ENCODE measurements around the gene C10orf88. TPM values are rescaled to one million over a fixed set of nuclear protein-coding genes. Genes with fewer than 3 reads are reported as not detected.

The C10orf88 gene
- total and polyA plus RNA-seq, 2 of the 13 experiments (the other 11 are each of a cell fraction or from before 2014, with no cell fraction given), result 4.6 to 11.8 TPM

DNA sequence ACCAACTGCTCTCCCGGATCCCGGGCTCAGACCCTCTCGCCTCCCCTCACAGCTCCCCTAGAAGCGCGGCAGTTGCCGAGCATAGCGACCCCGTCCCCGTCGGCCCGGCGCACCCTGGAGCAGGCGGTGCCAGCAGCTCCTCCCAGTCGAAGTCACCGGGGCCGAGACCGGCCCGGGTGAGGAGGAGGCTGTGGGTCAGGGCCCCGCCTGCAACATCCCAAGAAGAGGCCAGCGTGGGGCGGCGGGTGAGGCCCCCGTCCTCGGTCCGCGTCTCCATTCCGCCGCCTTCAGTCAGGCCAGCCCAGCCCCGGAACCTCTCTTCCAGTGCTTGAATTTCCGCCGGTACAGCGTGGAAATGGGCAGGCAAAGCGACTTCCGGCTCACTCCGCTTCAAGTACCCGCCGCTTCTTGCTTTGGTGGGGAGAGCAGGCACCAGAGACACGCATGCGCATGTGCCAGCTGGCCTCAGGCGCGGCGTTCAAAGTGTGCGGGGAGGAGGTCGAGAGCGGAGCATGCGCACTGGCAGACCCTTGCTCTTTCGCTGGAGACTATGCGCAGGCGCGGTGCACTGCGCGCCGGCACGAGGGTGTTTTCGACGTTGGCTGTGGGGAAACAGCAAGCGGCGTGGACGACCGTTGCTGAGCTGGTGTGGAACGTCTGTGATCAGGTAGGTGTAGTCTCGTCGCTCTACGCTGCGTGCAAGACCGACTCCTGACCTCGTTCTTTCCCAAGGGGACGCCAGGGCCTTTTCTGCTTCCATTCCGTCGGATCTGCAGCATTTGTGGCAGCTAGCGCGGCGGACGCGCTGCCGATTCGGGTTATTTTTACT lies at the start of gene C10orf88 (continued):
- TF ChIP-seq, protein P1, sequence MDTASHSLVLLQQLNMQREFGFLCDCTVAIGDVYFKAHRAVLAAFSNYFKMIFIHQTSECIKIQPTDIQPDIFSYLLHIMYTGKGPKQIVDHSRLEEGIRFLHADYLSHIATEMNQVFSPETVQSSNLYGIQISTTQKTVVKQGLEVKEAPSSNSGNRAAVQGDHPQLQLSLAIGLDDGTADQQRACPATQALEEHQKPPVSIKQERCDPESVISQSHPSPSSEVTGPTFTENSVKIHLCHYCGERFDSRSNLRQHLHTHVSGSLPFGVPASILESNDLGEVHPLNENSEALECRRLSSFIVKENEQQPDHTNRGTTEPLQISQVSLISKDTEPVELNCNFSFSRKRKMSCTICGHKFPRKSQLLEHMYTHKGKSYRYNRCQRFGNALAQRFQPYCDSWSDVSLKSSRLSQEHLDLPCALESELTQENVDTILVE (CRISPR knock-in tag; IDR thresholded peaks at IDR 0.05), result peak; percentile 74; the same call in 1 of the 2 replicates
- TF ChIP-seq SOX6 (IDR thresholded peaks at IDR 0.05), result no peak
- peak; percentile 78 for TF ChIP-seq SOX6 (CRISPR knock-in tag; IDR thresholded peaks at IDR 0.05)
- TF ChIP-seq, protein P2, sequence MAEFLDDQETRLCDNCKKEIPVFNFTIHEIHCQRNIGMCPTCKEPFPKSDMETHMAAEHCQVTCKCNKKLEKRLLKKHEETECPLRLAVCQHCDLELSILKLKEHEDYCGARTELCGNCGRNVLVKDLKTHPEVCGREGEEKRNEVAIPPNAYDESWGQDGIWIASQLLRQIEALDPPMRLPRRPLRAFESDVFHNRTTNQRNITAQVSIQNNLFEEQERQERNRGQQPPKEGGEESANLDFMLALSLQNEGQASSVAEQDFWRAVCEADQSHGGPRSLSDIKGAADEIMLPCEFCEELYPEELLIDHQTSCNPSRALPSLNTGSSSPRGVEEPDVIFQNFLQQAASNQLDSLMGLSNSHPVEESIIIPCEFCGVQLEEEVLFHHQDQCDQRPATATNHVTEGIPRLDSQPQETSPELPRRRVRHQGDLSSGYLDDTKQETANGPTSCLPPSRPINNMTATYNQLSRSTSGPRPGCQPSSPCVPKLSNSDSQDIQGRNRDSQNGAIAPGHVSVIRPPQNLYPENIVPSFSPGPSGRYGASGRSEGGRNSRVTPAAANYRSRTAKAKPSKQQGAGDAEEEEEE (CRISPR knock-in tag; IDR thresholded peaks at IDR 0.05; ENCODE audit: borderline replicate concordance), result no peak
- peak; percentile 97 for TF ChIP-seq GABPA (IDR thresholded peaks at IDR 0.05; ENCODE audit: low read depth, low read length)
- TF ChIP-seq GABPA (CRISPR knock-in tag; IDR thresholded peaks at IDR 0.05; ENCODE audit: low read depth), result peak; percentile 99
- TF ChIP-seq, protein P3, sequence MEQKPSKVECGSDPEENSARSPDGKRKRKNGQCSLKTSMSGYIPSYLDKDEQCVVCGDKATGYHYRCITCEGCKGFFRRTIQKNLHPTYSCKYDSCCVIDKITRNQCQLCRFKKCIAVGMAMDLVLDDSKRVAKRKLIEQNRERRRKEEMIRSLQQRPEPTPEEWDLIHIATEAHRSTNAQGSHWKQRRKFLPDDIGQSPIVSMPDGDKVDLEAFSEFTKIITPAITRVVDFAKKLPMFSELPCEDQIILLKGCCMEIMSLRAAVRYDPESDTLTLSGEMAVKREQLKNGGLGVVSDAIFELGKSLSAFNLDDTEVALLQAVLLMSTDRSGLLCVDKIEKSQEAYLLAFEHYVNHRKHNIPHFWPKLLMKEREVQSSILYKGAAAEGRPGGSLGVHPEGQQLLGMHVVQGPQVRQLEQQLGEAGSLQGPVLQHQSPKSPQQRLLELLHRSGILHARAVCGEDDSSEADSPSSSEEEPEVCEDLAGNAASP (CRISPR knock-in tag; IDR thresholded peaks at IDR 0.05; ENCODE audit: borderline replicate concordance), result peak; percentile 80
- TF ChIP-seq ZNF34 (CRISPR knock-in tag; IDR thresholded peaks at IDR 0.05; ENCODE audit: borderline replicate concordance), result peak; percentile 99
- TF ChIP-seq MIER2 (CRISPR knock-in tag; IDR thresholded peaks at IDR 0.05), result peak; percentile 88
- peak; percentile 95 for TF ChIP-seq MIER3 (CRISPR knock-in tag; IDR thresholded peaks at IDR 0.05; ENCODE audit: borderline replicate concordance)
- TF ChIP-seq NRL (CRISPR knock-in tag; IDR thresholded peaks at IDR 0.05; ENCODE audit: borderline replicate concordance), result peak; percentile 98
- TF ChIP-seq KLF16 (CRISPR knock-in tag; IDR thresholded peaks at IDR 0.05), result peak; percentile 27 to 96; a peak in 3 of 4 replicates
- no peak for TF ChIP-seq ATF6 (CRISPR knock-in tag; conservative IDR thresholded peaks at IDR 0.05)
- TF ChIP-seq FOXO1 (CRISPR knock-in tag; IDR thresholded peaks at IDR 0.05), result peak; percentile 61; the same call in 1 of the 2 replicates
- peak; percentile 99 for TF ChIP-seq RNF2 (conservative IDR thresholded peaks at IDR 0.05; ENCODE audit: low read depth)
- TF ChIP-seq, protein P4, sequence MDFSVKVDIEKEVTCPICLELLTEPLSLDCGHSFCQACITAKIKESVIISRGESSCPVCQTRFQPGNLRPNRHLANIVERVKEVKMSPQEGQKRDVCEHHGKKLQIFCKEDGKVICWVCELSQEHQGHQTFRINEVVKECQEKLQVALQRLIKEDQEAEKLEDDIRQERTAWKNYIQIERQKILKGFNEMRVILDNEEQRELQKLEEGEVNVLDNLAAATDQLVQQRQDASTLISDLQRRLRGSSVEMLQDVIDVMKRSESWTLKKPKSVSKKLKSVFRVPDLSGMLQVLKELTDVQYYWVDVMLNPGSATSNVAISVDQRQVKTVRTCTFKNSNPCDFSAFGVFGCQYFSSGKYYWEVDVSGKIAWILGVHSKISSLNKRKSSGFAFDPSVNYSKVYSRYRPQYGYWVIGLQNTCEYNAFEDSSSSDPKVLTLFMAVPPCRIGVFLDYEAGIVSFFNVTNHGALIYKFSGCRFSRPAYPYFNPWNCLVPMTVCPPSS (IDR thresholded peaks at IDR 0.05), result no peak

All from HepG2 (cell line).